ENCODE results near the gene PTPRB. TPM values are rescaled to one million over a fixed set of nuclear protein-coding genes. Genes with fewer than 3 reads are reported as not detected.

Gene PTPRB
- total RNA-seq, 2 experiments from 2014 or later: not detected

DNA sequence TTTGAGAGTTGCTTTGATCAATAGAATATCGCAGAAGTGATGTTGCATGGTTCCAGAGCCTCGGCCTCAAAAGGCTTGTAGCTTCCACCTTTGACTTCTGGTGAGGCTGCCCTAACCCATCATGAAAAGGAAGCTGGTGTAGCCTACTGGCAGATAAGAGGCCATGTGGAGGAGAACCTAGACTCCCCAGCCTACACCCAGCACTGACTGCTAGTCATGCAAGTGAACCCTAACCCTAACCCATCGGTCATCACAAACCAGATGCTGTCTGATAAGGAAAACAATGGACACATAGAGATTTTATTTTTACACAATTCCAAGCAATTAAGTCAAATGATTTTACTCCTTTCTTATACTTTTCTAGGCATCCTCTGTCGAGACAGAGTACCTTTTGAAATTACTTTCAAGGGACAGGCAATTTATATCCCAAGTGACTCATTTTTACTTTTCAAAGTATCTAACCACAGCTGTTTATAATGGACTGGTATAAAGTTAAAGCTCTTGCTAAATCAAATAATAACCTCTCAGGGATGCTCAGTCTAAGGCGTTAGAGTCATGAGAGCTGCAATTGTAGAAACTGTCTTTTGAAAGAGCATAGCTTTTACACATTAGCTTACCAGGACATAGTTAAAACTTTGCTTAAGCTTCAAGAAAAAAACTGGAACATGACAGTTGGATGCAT is 17.6 kb downstream of the PTPRB start:
- Mint-ChIP-seq H3K4me3 (no peak overlapping the region), H3K9me3 (no peaks in the 10 kb centered on the region), H3K27me3 (peaks cover 9% of the 10 kb centered on the region), H3K4me1 (ENCODE audit: low read depth) (no peaks in the 10 kb centered on the region), H3K27ac (no peak overlapping the region), H3K36me3 (ENCODE audit: low read depth) (no peaks in the 10 kb centered on the region)
- DNase-seq: no peak
- ATAC-seq (ENCODE audit: poor library complexity): no peak
- TF ChIP-seq CTCF (IDR thresholded peaks at IDR 0.05): no peak
- intact Hi-C loops (cut with DNase I, micrococcal nuclease): no loop called here
- H3K36me3 ChIP-seq (ENCODE audit: insufficient read depth, low read length): no peaks in the 10 kb centered on the region
- CTCF ChIA-PET: interaction anchor here (1.0 kb wide), 1 partner anchor 9 kb away, joined by 3 read pairs; no protein-coding TSS in a partner anchor
- H3K9me3 ChIP-seq (ENCODE audit: control insufficient read depth in 1 of 2, insufficient read depth in 1 of 2, low read length in 2 of 2): no peaks in the 10 kb centered on the region
- no peaks in the 10 kb centered on the region for H3K27me3 ChIP-seq (ENCODE audit: control insufficient read depth in 1 of 2, insufficient read depth in 2 of 2, low read length in 2 of 2)
- H3K27ac ChIP-seq (ENCODE audit: low read depth in 1 of 2, low read length in 2 of 2): no peak overlapping the region
- POLR2A ChIA-PET: no interaction called here
- no peak overlapping the region for H3K4me3 ChIP-seq (ENCODE audit: low read length)
- H3K4me1 ChIP-seq (ENCODE audit: insufficient read depth, low read length): no peaks in the 10 kb centered on the region

GRCh38 chr12:70618371-70618770 is 18.9 kb downstream of the PTPRB start:
- intact Hi-C loops (cut with DNase I, micrococcal nuclease): no loop called here
- Mint-ChIP-seq H3K27ac (no peak overlapping the region), H3K4me1 (ENCODE audit: low read depth) (no peaks in the 10 kb centered on the region), H3K27me3 (peaks cover 6% of the 10 kb centered on the region), H3K9me3 (no peaks in the 10 kb centered on the region), H3K36me3 (ENCODE audit: low read depth) (no peaks in the 10 kb centered on the region), H3K4me3 (no peak overlapping the region)
- H3K4me3 ChIP-seq (ENCODE audit: low read length): no peak overlapping the region
- no peaks in the 10 kb centered on the region for H3K27me3 ChIP-seq (ENCODE audit: control insufficient read depth in 1 of 2, insufficient read depth in 2 of 2, low read length in 2 of 2)
- H3K9me3 ChIP-seq (ENCODE audit: control insufficient read depth in 1 of 2, insufficient read depth in 1 of 2, low read length in 2 of 2): no peaks in the 10 kb centered on the region
- H3K27ac ChIP-seq (ENCODE audit: low read depth in 1 of 2, low read length in 2 of 2): no peak overlapping the region
- no peaks in the 10 kb centered on the region for H3K36me3 ChIP-seq (ENCODE audit: insufficient read depth, low read length)
- ATAC-seq (ENCODE audit: poor library complexity): no peak
- no peak for DNase-seq
- no peak for TF ChIP-seq CTCF (IDR thresholded peaks at IDR 0.05)
- POLR2A ChIA-PET: no interaction called here
- CTCF ChIA-PET: no interaction called here
- no peaks in the 10 kb centered on the region for H3K4me1 ChIP-seq (ENCODE audit: insufficient read depth, low read length)

DNA sequence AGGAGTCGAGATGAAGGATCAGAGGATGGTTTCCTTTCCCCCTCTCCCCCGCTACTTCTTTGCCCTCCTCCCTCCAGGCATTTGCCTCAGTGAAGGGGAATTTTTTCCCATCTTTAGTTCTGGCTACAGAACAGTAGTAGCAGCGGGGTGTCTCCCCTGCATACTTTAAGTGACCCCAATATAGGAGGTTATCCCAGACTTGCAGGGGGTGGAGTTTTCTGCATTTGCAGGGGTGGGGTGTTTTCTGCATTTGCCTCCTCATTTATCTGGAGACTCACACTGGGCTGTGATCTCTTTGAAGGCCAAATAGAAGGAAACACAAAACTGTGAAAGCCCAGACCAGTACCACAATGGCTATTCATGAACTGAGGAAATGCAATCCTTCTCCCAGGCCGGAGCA is 19.8 kb downstream of the PTPRB start:
- Histone ChIP-seq H3K36me3 (ENCODE audit: insufficient read depth, low read length) (no peaks in the 10 kb centered on the region), H3K27ac (ENCODE audit: low read depth in 1 of 2, low read length in 2 of 2) (no peak overlapping the region), H3K4me3 (ENCODE audit: low read length) (no peak overlapping the region), H3K9me3 (ENCODE audit: control insufficient read depth in 1 of 2, insufficient read depth in 1 of 2, low read length in 2 of 2) (no peaks in the 10 kb centered on the region), H3K27me3 (ENCODE audit: control insufficient read depth in 1 of 2, insufficient read depth in 2 of 2, low read length in 2 of 2) (peaks cover 0 to 5% of the 10 kb centered on the region in 2 experiments), H3K4me1 (ENCODE audit: insufficient read depth, low read length) (no peaks in the 10 kb centered on the region)
- Mint-ChIP-seq H3K4me3 (no peak overlapping the region), H3K9me3 (no peaks in the 10 kb centered on the region), H3K27ac (no peak overlapping the region), H3K36me3 (ENCODE audit: low read depth) (no peaks in the 10 kb centered on the region), H3K27me3 (peaks cover 10% of the 10 kb centered on the region), H3K4me1 (ENCODE audit: low read depth) (no peaks in the 10 kb centered on the region)
- TF ChIP-seq CTCF (IDR thresholded peaks at IDR 0.05): no peak
- POLR2A ChIA-PET: no interaction called here
- intact Hi-C loops (cut with DNase I, micrococcal nuclease): no loop called here
- ATAC-seq (ENCODE audit: poor library complexity) (no peak), DNase-seq (no peak)
- CTCF ChIA-PET: no interaction called here
